HepG2 (cell line): Measurements from ENCODE around the gene GPX7. TPM values are rescaled to one million over a fixed set of nuclear protein-coding genes. Genes with fewer than 3 reads are reported as not detected.

Experiments used
- ATAC-seq: fragments of 200-7000 bp; cut with Tn5 transposase; 3 replicates; pipeline ENCODE4 v1.9.1; 2020; ENCODE audit warnings: mild to moderate bottlenecking, moderate library complexity
- BruUV-seq: library from RNA; stranded (reverse); fragments of 400-500 nt; replicated peaks from 2 replicates; lab custom pipeline; 2021; lab: Mats Ljungman, UMichigan
- CTCF ChIA-PET: fragments of 300-600 bp; formaldehyde crosslinking; extraction: SDS; loops from one replicate; lab custom pipeline; 2021; ENCODE audit warnings: low total read pairs, inconsistent platforms, low intra/inter-chr PET ratio; lab: Yijun Ruan, JAX
- POLR2A ChIA-PET: fragments of 350-600 bp; sonication (Branson Sonifier 250); formaldehyde crosslinking; loops from one replicate; lab custom pipeline; 2020; ENCODE audit warnings: antibody characterized with exemption, inconsistent platforms; lab: Yijun Ruan, JAX
- DNase-seq: peaks from one replicate; pipeline ENCODE4 v3.0.0-alpha.2; 2015; ENCODE audit warnings: low spot score
- FAIRE-seq: peaks from 3 replicates; lab custom pipeline; 2011; peaks lifted over from hg19 to GRCh38; lab: Jason Lieb, UNC
- H2AFZ ChIP-seq: one replicate; pipeline ENCODE4 v1.6.1; 2011; ENCODE audit warnings: low read length, inconsistent platforms
- H3K27ac ChIP-seq: fragments of 300-600 bp; 3 replicates; pipeline ENCODE4 v1.8.0; 2011; ENCODE audit warnings: mixed run types, mild to moderate bottlenecking, mixed read lengths, low read length, inconsistent platforms; ENCODE audit not compliant: insufficient read depth; ENCODE audit errors: extremely low read length
- H3K27me3 ChIP-seq, 2 experiments: fragments of 200-600 bp in 1 of 2; 2 replicates in 1 of 2; 3 replicates in 1 of 2; pipeline versions ENCODE4 v1.6.0 to v1.8.0; 2011; ENCODE audit warnings: low read length in 2 of 2, mild to moderate bottlenecking in 2 of 2, moderate library complexity in 2 of 2, inconsistent platforms in 1 of 2; ENCODE audit not compliant: insufficient read depth in 2 of 2, control insufficient read depth in 1 of 2
- H3K36me3 ChIP-seq, 2 experiments: fragments of 200-600 bp in 1 of 2; replicated peaks in 1 of 2; 2 replicates in 1 of 2; 3 replicates in 1 of 2; pipeline versions ENCODE4 v1.5.1 to v1.8.0; 2011; ENCODE audit warnings: low read length in 2 of 2, inconsistent platforms in 1 of 2; ENCODE audit not compliant: insufficient read depth in 2 of 2, control insufficient read depth in 1 of 2
- H3K4me1 ChIP-seq: 2 replicates; pipeline ENCODE4 v1.5.1; 2012; ENCODE audit warnings: low read length, inconsistent platforms; ENCODE audit not compliant: insufficient read depth
- H3K4me2 ChIP-seq: 2 replicates; pipeline ENCODE4 v1.6.0; 2011; ENCODE audit warnings: low read depth, low read length, inconsistent platforms
- H3K4me3 ChIP-seq, 3 experiments: fragments of 200-600 bp in 1 of 3; sonication (generic), shearing (Covaris generic) in 1 of 3; replicated peaks in 1 of 3; 2 replicates each; pipeline ENCODE4 v1.5.1; 2011 to 2016; ENCODE audit warnings: low read length in 3 of 3, inconsistent platforms in 2 of 3, low read depth in 2 of 3, mild to moderate bottlenecking in 2 of 3, control low read depth in 1 of 3, mixed read lengths in 1 of 3; ENCODE audit not compliant: insufficient read depth in 1 of 3
- H3K79me2 ChIP-seq: one replicate; pipeline ENCODE4 v1.6.1; 2011; ENCODE audit warnings: low read length, inconsistent platforms; ENCODE audit not compliant: insufficient read depth
- H3K9ac ChIP-seq: 2 replicates; pipeline ENCODE4 v1.6.0; 2011; ENCODE audit warnings: mild to moderate bottlenecking, low read depth, low read length, inconsistent platforms; ENCODE audit not compliant: insufficient read depth
- H3K9me3 ChIP-seq: 2 replicates; pipeline ENCODE4 v1.5.1; 2012; ENCODE audit warnings: mild to moderate bottlenecking, low read length
- H4K20me1 ChIP-seq: 2 replicates; pipeline ENCODE4 v1.6.0; 2011; ENCODE audit warnings: inconsistent platforms, mild to moderate bottlenecking, low read length, moderate library complexity; ENCODE audit not compliant: insufficient read depth
- ASH2L ChIP-seq: fragments of 300-600, 200-600 bp; sonication (generic); IDR thresholded peaks from 2 replicates; pipeline ENCODE4 v1.7.0; 2017; ENCODE audit warnings: low read depth, mild to moderate bottlenecking, moderate library complexity, mixed read lengths, low read length; ENCODE audit not compliant: insufficient read length
- KDM2A ChIP-seq: sonication (generic); formaldehyde crosslinking; IDR thresholded peaks from 2 replicates; pipeline ENCODE4 v1.4.0; 2020; ENCODE audit warnings: low read depth, missing genetic modification reagents, borderline replicate concordance
- REPIN1 ChIP-seq: sonication (generic); formaldehyde crosslinking; IDR thresholded peaks from 2 replicates; pipeline ENCODE4 v1.8.0; 2022; ENCODE audit warnings: missing genetic modification reagents, low read depth, mild to moderate bottlenecking, borderline replicate concordance
- ZNF615 ChIP-seq: sonication (generic); formaldehyde crosslinking; IDR thresholded peaks from 2 replicates; pipeline ENCODE4 v1.5.0; 2020; ENCODE audit warnings: mild to moderate bottlenecking, missing genetic modification reagents, borderline replicate concordance
- WGBS: methylation state at CpG from one replicate; pipeline ENCODE4 v1.1.6; 2017; ENCODE audit warnings: low lambda C conversion rate; 5-methylcytosine and 5-hydroxymethylcytosine counted together
- in situ Hi-C: cut with HindIII; loops from 2 replicates; pipeline ENCODE4 v1.10.0; 2017; ENCODE audit warnings: low pct_unique_long_range_greater_than_20kb; ENCODE audit not compliant: extremely low pct_ligation_motif_present
- intact Hi-C: fragments of 100-400 bp; cut with micrococcal nuclease; formaldehyde crosslinking; loops from one replicate; pipeline ENCODE4 v1.10.0; 2022; ENCODE audit not compliant: unreplicated experiment
- polyA plus RNA-seq, 8 experiments: library from polyadenylated mRNA; depleted of rRNA in 3 of 8; stranded (reverse) in 7 of 8; unstranded in 1 of 8; fragments of >200 nt; fragmentation: Illumina TruSeq in 4 of 8; extraction: Trizol in 4 of 8; gene quantifications; 2 replicates each; pipeline versions ENCODE4 v1.2.1 to v1.2.3, GENCODE V29; 2011 to 2016; ENCODE audit warnings: low read depth in 4 of 8, missing spikeins in 1 of 8, mixed read lengths in 1 of 8; ENCODE audit not compliant: insufficient read depth in 1 of 8
- total RNA-seq, 5 experiments: library from RNA; depleted of rRNA; stranded (reverse); fragments of >200 nt; fragmentation: Illumina TruSeq; extraction: Trizol; gene quantifications; 2 replicates each; pipeline ENCODE4 v1.2.3, GENCODE V29; 2016; ENCODE audit warnings: low read depth in 1 of 5
- TF ChIP-seq, protein P1 (sequence below): sonication (generic); formaldehyde crosslinking; IDR thresholded peaks from 2 replicates; pipeline ENCODE4 v1.4.0; 2020; ENCODE audit warnings: missing genetic modification reagents
- TF ChIP-seq, protein P2 (sequence below): sonication (generic); formaldehyde crosslinking; IDR thresholded peaks from 2 replicates; pipeline ENCODE4 v1.4.0; 2020; ENCODE audit warnings: missing genetic modification reagents, low read depth, mild to moderate bottlenecking, borderline replicate concordance

Gene GPX7
- total and polyA plus RNA-seq, 2 of the 13 experiments (the other 11 are each of a cell fraction or from before 2014, with no cell fraction given) = 14.1 to 16.2 TPM

DNA sequence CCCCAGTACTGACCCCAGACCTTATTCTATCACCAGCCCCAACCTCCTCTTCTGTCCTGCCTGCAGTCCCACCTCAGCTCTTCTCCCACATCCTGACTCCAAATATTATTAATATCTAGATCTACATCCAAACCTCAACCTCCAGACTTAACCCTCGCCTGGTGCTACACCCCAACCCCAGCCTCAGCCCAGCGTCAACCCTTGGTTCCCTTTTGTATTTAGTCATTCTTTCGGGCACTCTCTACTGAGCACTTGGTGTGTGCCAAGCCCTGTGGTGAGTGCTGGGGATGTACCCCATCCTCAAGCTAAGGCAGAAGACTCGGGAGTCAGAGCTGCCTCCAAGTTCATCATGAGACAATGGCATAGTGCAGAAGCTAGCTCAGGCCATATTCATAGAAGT is 31.9 kb downstream of the GPX7 start:
- H3K9me3 ChIP-seq = no peaks in the 10 kb centered on the region
- H3K4me2 ChIP-seq = no peak overlapping the region
- peaks cover 2 to 7% of the 10 kb centered on the region in 2 experiments; a peak in 2 of 5 replicates for H3K27me3 ChIP-seq
- H4K20me1 ChIP-seq = no peaks in the 10 kb centered on the region
- FAIRE-seq (no peak), DNase-seq (no peak), ATAC-seq (no peak)
- TF ChIP-seq REPIN1 (CRISPR knock-in tag) (no peak), ASH2L (no peak), ZNF615 (CRISPR knock-in tag) (no peak), KDM2A (no peak)
- TF ChIP-seq, protein P1, sequence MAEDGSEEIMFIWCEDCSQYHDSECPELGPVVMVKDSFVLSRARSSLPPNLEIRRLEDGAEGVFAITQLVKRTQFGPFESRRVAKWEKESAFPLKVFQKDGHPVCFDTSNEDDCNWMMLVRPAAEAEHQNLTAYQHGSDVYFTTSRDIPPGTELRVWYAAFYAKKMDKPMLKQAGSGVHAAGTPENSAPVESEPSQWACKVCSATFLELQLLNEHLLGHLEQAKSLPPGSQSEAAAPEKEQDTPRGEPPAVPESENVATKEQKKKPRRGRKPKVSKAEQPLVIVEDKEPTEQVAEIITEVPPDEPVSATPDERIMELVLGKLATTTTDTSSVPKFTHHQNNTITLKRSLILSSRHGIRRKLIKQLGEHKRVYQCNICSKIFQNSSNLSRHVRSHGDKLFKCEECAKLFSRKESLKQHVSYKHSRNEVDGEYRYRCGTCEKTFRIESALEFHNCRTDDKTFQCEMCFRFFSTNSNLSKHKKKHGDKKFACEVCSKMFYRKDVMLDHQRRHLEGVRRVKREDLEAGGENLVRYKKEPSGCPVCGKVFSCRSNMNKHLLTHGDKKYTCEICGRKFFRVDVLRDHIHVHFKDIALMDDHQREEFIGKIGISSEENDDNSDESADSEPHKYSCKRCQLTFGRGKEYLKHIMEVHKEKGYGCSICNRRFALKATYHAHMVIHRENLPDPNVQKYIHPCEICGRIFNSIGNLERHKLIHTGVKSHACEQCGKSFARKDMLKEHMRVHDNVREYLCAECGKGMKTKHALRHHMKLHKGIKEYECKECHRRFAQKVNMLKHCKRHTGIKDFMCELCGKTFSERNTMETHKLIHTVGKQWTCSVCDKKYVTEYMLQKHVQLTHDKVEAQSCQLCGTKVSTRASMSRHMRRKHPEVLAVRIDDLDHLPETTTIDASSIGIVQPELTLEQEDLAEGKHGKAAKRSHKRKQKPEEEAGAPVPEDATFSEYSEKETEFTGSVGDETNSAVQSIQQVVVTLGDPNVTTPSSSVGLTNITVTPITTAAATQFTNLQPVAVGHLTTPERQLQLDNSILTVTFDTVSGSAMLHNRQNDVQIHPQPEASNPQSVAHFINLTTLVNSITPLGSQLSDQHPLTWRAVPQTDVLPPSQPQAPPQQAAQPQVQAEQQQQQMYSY = no peak
- TF ChIP-seq, protein P2, sequence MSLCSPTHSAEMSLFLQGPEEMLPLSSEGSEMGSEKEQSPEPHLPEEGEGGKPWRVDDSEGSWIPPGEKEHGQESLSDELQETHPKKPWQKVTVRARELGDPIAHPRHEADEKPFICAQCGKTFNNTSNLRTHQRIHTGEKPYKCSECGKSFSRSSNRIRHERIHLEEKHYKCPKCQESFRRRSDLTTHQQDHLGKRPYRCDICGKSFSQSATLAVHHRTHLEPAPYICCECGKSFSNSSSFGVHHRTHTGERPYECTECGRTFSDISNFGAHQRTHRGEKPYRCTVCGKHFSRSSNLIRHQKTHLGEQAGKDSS (CRISPR knock-in tag) = no peak
- in situ Hi-C loops (no loop called here), intact Hi-C loops (no loop called here)
- H2AFZ ChIP-seq = no peak overlapping the region
- H3K79me2 ChIP-seq = no peaks in the 10 kb centered on the region
- WGBS = 49% methylated on average over 4 of the region's 4 CpGs
- no peaks in the 10 kb centered on the region for H3K36me3 ChIP-seq
- BruUV-seq = no TSS peak
- no peak overlapping the region for H3K9ac ChIP-seq
- H3K4me1 ChIP-seq = peaks cover 58% of the 10 kb centered on the region
- H3K27ac ChIP-seq = no peak overlapping the region
- ChIA-PET POLR2A (interaction anchor here (0.7 kb wide), 1 partner anchor 75 kb away, joined by 3 read pairs; no protein-coding TSS in a partner anchor), CTCF (no interaction called here)
- H3K4me3 ChIP-seq = no peak overlapping the region
